Vagina (tissue), 2 donors: Measurements from ENCODE around the gene HEYL.

Experiments
- CTCF ChIP-seq, 3 experiments: fragments of 450-650 bp in 2 of 3; fragments of 200-600 bp in 1 of 3; sonication (generic) in 1 of 3; IDR thresholded peaks; one replicate each; pipeline ENCODE4 v1.5.1; 2017 to 2019; ENCODE audit warnings: antibody characterized with exemption in 3 of 3, mild to moderate bottlenecking in 2 of 3, moderate library complexity in 2 of 3
- POLR2AphosphoS5 ChIP-seq, 2 donors: sonication (generic); formaldehyde crosslinking; IDR thresholded peaks; one replicate each; pipeline ENCODE4 v1.9.0; 2017; ENCODE audit warnings: antibody characterized with exemption in 2 of 2, mild to moderate bottlenecking in 2 of 2, low read depth in 1 of 2; ENCODE audit not compliant: insufficient read depth in 1 of 2

DNA sequence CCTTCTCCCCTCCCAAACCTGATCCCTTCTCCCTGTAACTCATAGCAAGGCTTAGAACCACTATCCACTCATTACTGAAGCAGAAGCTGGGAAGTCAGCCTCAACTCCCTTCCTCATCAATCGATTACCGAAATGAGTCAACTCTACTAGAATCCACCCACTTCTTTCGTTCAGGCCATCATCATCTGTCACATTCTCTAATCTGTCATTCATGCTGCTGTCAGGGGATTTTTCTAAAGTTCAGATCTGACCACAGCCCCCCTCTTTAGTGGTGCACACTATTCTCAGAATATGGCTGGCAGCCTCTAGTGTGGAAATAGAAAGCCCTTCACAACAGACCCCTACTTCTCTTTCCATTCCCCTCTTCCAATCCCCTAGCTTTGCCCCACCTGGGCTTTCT is 27.3 kb upstream of the HEYL start:
- TF ChIP-seq CTCF (IDR thresholded peaks at IDR 0.05), result no peak
- TF ChIP-seq POLR2AphosphoS5 (IDR thresholded peaks at IDR 0.05; ENCODE audit: insufficient read depth in 1 of 2, low read depth in 1 of 2), result no peak
